Colonic mucosa (tissue), 4 donors: ENCODE data around the gene KDM4C. TPM values are rescaled to one million over a fixed set of nuclear protein-coding genes. Genes with fewer than 3 reads are reported as not detected.

Experiments
- DNase-seq: peaks from one replicate; pipeline ENCODE4 v3.0.0-alpha.2; 2020
- H3K27ac ChIP-seq: fragments of 200-600 bp; one replicate; pipeline ENCODE4 v1.8.0; 2021
- H3K27me3 ChIP-seq: fragments of 200-600 bp; one replicate; pipeline ENCODE4 v1.8.0; 2021
- H3K36me3 ChIP-seq: fragments of 200-600 bp; one replicate; pipeline ENCODE4 v1.8.0; 2021
- H3K4me1 ChIP-seq: fragments of 200-600 bp; one replicate; pipeline ENCODE4 v1.8.0; 2021; ENCODE audit warnings: mild to moderate bottlenecking
- H3K4me3 ChIP-seq: fragments of 200-600 bp; one replicate; pipeline ENCODE4 v1.8.0; 2021
- H3K9ac ChIP-seq, 2 donors: one replicate each; pipeline ENCODE4 v1.7.0; 2013; ENCODE audit warnings: control low read depth in 2 of 2, low read depth in 2 of 2, low read length in 2 of 2
- H3K9me3 ChIP-seq: fragments of 200-600 bp; one replicate; pipeline ENCODE4 v1.8.0; 2021
- CTCF ChIP-seq: fragments of 200-600 bp; IDR thresholded peaks from one replicate; pipeline ENCODE4 v1.8.0; 2022; ENCODE audit warnings: antibody characterized with exemption, mild to moderate bottlenecking
- intact Hi-C: fragments of 100-400 bp; cut with DNase I; formaldehyde crosslinking; loops from one replicate; pipeline ENCODE4 v1.14.1; 2022
- total RNA-seq, 2 donors: library from RNA; stranded (reverse); fragmentation: NEBNext Ultra II Directional in 1 of 2; extraction: Animal tissue kit (Norgen Biotek cat#: 25700) in 1 of 2; gene quantifications; one replicate each; pipeline ENCODE4 v1.2.1, GENCODE V29; 2021
- donor health status: healthy.
- donor health status: DM: no; HTN: no; CAD: no.
- donor health status: DM: no; HTN: no; CAD: no.

The KDM4C gene
- total RNA-seq, 2 donors from 2014 or later, result 37.3 to 42.0 TPM

DNA sequence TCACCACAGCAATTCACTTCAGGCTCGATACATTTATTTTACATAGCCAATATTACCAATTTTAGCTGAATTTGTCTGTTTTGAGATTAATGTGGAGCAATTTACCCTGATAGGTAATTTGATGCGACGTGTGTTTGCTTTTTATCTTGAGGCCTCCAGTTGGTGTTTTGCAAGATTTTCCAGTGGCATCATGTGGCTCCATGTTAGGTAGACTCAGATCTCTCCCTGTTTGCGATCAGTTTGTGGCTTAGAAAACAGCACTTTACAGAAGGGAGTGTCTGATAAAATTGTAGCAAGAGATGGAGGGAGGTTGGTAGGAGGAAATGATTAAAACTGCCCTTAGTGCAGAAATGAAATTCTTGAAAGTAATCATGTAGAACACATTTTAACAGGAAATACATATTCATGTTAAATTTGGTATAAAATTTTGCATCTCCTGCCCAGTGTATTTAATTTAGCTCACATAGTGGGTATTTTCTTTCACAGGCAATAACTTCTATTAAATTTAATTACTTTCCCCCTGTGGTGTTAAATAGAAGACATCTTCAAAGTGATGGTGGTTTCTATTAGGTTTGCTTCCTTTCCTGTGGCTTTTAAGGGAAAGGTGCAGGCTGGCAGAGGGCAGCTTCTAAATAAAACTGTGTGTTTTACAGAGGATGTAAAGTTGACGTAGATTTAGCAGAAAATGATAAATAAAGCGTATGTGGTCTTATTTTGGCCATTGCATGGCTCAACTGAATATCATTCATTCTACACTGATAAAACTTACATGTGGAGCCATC is 135.8 kb downstream of the KDM4C start:
- Histone ChIP-seq H3K9me3 (no peaks in the 10 kb centered on the region), H3K4me3 (no peak overlapping the region), H3K4me1 (no peaks in the 10 kb centered on the region), H3K36me3 (no peaks in the 10 kb centered on the region), H3K9ac (no peak overlapping the region), H3K27ac (no peak overlapping the region), H3K27me3 (no peaks in the 10 kb centered on the region)
- TF ChIP-seq CTCF, result no peak
- DNase-seq, result no peak
- intact Hi-C loops, result no loop called here

- H3K36me3 ChIP-seq, result no peaks in the 10 kb centered on the region
- no peak overlapping the region for H3K27ac ChIP-seq
- H3K27me3 ChIP-seq, result no peaks in the 10 kb centered on the region
- no peak for TF ChIP-seq CTCF
- intact Hi-C loops, result no loop called here
- DNase-seq, result no peak
- no peaks in the 10 kb centered on the region for H3K4me1 ChIP-seq
- no peak overlapping the region for H3K9ac ChIP-seq
- H3K9me3 ChIP-seq, result no peaks in the 10 kb centered on the region
- no peak overlapping the region for H3K4me3 ChIP-seq
Measured at GRCh38 chr9:6894135-6894534, 136.4 kb downstream of the KDM4C start.

DNA sequence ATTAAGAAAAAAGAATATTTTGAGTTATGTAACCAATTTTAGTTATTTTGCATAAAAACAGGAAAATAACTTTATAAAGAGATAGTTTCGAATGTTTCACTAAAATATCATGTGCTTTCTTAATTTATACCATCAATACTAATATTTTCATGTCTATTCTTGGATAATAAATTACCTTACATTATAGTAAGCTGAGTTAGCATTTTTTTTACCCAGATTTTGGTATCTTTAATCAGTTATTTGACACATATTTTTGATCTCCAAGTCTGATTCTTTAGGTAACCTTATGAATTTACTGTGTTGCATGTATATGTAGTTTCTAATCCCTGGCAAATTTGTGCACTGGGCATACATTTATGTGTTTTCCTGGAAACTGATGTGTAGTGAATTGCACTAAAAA is 138.0 kb downstream of the KDM4C start:
- Histone ChIP-seq H3K9me3 (no peaks in the 10 kb centered on the region), H3K27me3 (no peaks in the 10 kb centered on the region), H3K36me3 (no peaks in the 10 kb centered on the region), H3K4me3 (no peak overlapping the region), H3K4me1 (no peaks in the 10 kb centered on the region), H3K27ac (no peak overlapping the region), H3K9ac (no peak overlapping the region)
- no peak for DNase-seq
- TF ChIP-seq CTCF, result no peak
- intact Hi-C loops, result no loop called here

DNA sequence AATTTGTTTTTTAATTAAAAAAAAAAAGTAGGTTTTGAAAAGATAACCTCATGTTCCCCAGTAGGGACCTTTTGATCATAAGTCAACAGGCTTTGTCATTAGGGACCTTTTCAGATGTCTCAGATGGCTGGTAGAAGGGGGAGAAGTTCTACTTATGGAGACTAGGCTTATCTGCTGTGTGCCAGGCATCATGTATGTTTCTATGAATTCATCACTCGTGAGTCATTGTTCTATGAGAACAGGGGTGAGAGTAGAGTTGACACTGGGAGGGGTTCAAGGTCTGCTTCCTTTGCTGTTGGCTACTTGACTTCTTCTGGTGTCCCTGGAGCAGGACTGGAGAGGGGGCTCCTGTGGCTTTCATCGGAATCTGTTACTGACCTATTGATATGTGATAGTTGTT is 138.8 kb downstream of the KDM4C start:
- Histone ChIP-seq H3K27ac (no peak overlapping the region), H3K9me3 (no peaks in the 10 kb centered on the region), H3K27me3 (no peaks in the 10 kb centered on the region), H3K9ac (no peak overlapping the region), H3K4me1 (no peaks in the 10 kb centered on the region), H3K4me3 (no peak overlapping the region), H3K36me3 (no peaks in the 10 kb centered on the region)
- no peak for TF ChIP-seq CTCF
- intact Hi-C loops, result no loop called here
- no peak for DNase-seq

GRCh38 chr9:6897207-6897822 is 139.5 kb downstream of the KDM4C start:
- Histone ChIP-seq H3K4me1 (no peaks in the 10 kb centered on the region), H3K27me3 (no peaks in the 10 kb centered on the region), H3K9me3 (no peaks in the 10 kb centered on the region), H3K36me3 (no peaks in the 10 kb centered on the region), H3K9ac (no peak overlapping the region), H3K4me3 (no peak overlapping the region), H3K27ac (no peak overlapping the region)
- intact Hi-C loops, result no loop called here
- DNase-seq, result no peak
- TF ChIP-seq CTCF, result no peak
